CD14-positive monocyte (primary cell): ENCODE data around the gene NR2C2. TPM values are rescaled to one million over a fixed set of nuclear protein-coding genes. Genes with fewer than 3 reads are reported as not detected.
"Not testable (repeated sequence)": the region's sequence is repeated elsewhere in the genome, so short reads cannot be mapped to it uniquely, and the experiment has no call there.

Experiments used
- DNase-seq, 3 donors: peaks; one replicate each; pipeline ENCODE4 v3.0.0-alpha.2; 2011 to 2022
- H2AFZ ChIP-seq: 2 replicates; pipeline ENCODE4 v1.6.0; 2012; ENCODE audit warnings: mild to moderate bottlenecking, low read depth, low read length, inconsistent platforms; ENCODE audit not compliant: insufficient read depth, poor library complexity, severe bottlenecking
- H3K27ac ChIP-seq, 2 donors: 1 replicate in 1 of 2; 2 replicates in 1 of 2; pipeline ENCODE4 v1.5.1; 2012 to 2013; ENCODE audit warnings: low read length in 2 of 2, control low read depth in 1 of 2, inconsistent platforms in 1 of 2, low read depth in 1 of 2, mild to moderate bottlenecking in 1 of 2
- H3K27me3 ChIP-seq, 2 donors: one replicate each; pipeline versions ENCODE4 v1.6.0 to v1.6.1; 2011 to 2013; ENCODE audit warnings: low read length in 2 of 2; ENCODE audit not compliant: control insufficient read depth in 2 of 2, insufficient read depth in 2 of 2
- H3K36me3 ChIP-seq, 2 donors: replicated peaks in 1 of 2; 1 replicate in 1 of 2; 2 replicates in 1 of 2; pipeline versions ENCODE4 v1.5.1 to v1.6.1; 2012 to 2013; ENCODE audit warnings: low read length in 2 of 2, control low read depth in 1 of 2, inconsistent platforms in 1 of 2, mild to moderate bottlenecking in 1 of 2; ENCODE audit not compliant: insufficient read depth in 2 of 2, control insufficient read depth in 1 of 2
- H3K4me1 ChIP-seq, 2 donors: 1 replicate in 1 of 2; 2 replicates in 1 of 2; pipeline versions ENCODE4 v1.5.1 to v1.6.1; 2012 to 2013; ENCODE audit warnings: low read length in 2 of 2, control low read depth in 1 of 2, inconsistent platforms in 1 of 2, mild to moderate bottlenecking in 1 of 2, moderate library complexity in 1 of 2; ENCODE audit not compliant: insufficient read depth in 2 of 2, control insufficient read depth in 1 of 2
- H3K4me2 ChIP-seq: replicated peaks from 2 replicates; pipeline ENCODE3; 2012; ENCODE audit warnings: low read length, moderate library complexity, mild to moderate bottlenecking; ENCODE audit not compliant: poor library complexity, severe bottlenecking; ENCODE audit errors: extremely low read depth
- H3K4me3 ChIP-seq, 3 experiments: fragments of 200-600 bp in 1 of 3; sonication (generic) in 1 of 3; replicated peaks in 1 of 3; 1 replicate in 2 of 3; 2 replicates in 1 of 3; pipeline ENCODE4 v1.5.1; 2011 to 2013; ENCODE audit warnings: low read length in 3 of 3, mild to moderate bottlenecking in 3 of 3, control low read depth in 2 of 3, low read depth in 2 of 3, inconsistent platforms in 1 of 3, moderate library complexity in 1 of 3
- H3K79me2 ChIP-seq: 2 replicates; pipeline ENCODE4 v1.6.0; 2012; ENCODE audit warnings: mild to moderate bottlenecking, control low read depth, inconsistent platforms, low read length, moderate library complexity; ENCODE audit not compliant: insufficient read depth
- H3K9ac ChIP-seq: 2 replicates; pipeline ENCODE4 v1.6.0; 2017; ENCODE audit warnings: low read length, mild to moderate bottlenecking; ENCODE audit not compliant: insufficient read depth, poor library complexity, severe bottlenecking
- H3K9me3 ChIP-seq, 2 donors: replicated peaks in 1 of 2; 1 replicate in 1 of 2; 2 replicates in 1 of 2; pipeline versions ENCODE4 v1.5.1 to v1.6.1; 2012 to 2013; ENCODE audit warnings: low read length in 2 of 2, control low read depth in 1 of 2; ENCODE audit not compliant: control insufficient read depth in 1 of 2, insufficient read depth in 1 of 2
- H4K20me1 ChIP-seq: 2 replicates; pipeline ENCODE4 v1.6.0; 2012; ENCODE audit warnings: mild to moderate bottlenecking, low read length, control low read depth, moderate library complexity; ENCODE audit not compliant: insufficient read depth
- H3K27ac Mint-ChIP-seq, 7 donors: one replicate each; pipeline ENCODE4 v1.8.0; 2020; ENCODE audit warnings: mild to moderate bottlenecking in 7 of 7, mixed read lengths in 7 of 7, moderate library complexity in 6 of 7, inconsistent platforms in 2 of 7
- H3K27me3 Mint-ChIP-seq, 3 donors: one replicate each; pipeline ENCODE4 v1.8.0; 2021 to 2022; ENCODE audit warnings: low read depth in 3 of 3, mild to moderate bottlenecking in 3 of 3, mixed read lengths in 3 of 3, moderate library complexity in 3 of 3, inconsistent platforms in 1 of 3
- H3K36me3 Mint-ChIP-seq, 2 donors: one replicate each; pipeline ENCODE4 v1.8.0; 2020; ENCODE audit warnings: mixed read lengths in 2 of 2, inconsistent platforms in 1 of 2, mild to moderate bottlenecking in 1 of 2
- H3K4me1 Mint-ChIP-seq: one replicate; pipeline ENCODE4 v1.8.0; 2020; ENCODE audit warnings: mild to moderate bottlenecking, mixed read lengths
- H3K4me3 Mint-ChIP-seq, 2 donors: one replicate each; pipeline ENCODE4 v1.8.0; 2020; ENCODE audit warnings: mild to moderate bottlenecking in 2 of 2, mixed read lengths in 2 of 2, moderate library complexity in 1 of 2
- H3K9me3 Mint-ChIP-seq, 7 donors: one replicate each; pipeline ENCODE4 v1.8.0; 2020 to 2022; ENCODE audit warnings: mixed read lengths in 7 of 7, mild to moderate bottlenecking in 6 of 7, moderate library complexity in 6 of 7, inconsistent platforms in 2 of 7
- CTCF ChIP-seq: fragments of 200-600 bp; IDR thresholded peaks from one replicate; pipeline ENCODE4 v1.8.0; 2022; ENCODE audit warnings: antibody characterized with exemption, mild to moderate bottlenecking
- WGBS: methylation state at CpG from one replicate; pipeline ENCODE4 v1.1.5; 2013; ENCODE audit warnings: missing lambda C conversion rate; ENCODE audit not compliant: insufficient coverage; 5-methylcytosine and 5-hydroxymethylcytosine counted together
- intact Hi-C, 2 donors: fragments of 100-400 bp; cut with micrococcal nuclease; formaldehyde crosslinking; loops; one replicate each; pipeline versions ENCODE4 v1.15.0 to v1.15.1; 2023
- polyA plus RNA-seq, 3 donors: library from polyadenylated mRNA; depleted of rRNA in 1 of 3; unstranded in 2 of 3; stranded (reverse) in 1 of 3; fragments of 300-500 nt in 2 of 3; fragments of >200 nt in 1 of 3; fragmentation: Illumina TruSeq in 2 of 3; gene quantifications; 1 replicate in 2 of 3; 2 replicates in 1 of 3; pipeline ENCODE4 v1.2.3, GENCODE V29; 2012 to 2021

NR2C2 gene
- polyA plus RNA-seq, 3 donors: 3.4 to 24.9 (median 3.8) TPM

GRCh38 chr3:14902719-14903118 lies 44.7 kb upstream of the NR2C2 start:
- no peak overlapping the region for H3K27ac Mint-ChIP-seq
- no peaks in the 10 kb centered on the region for H4K20me1 ChIP-seq
- intact Hi-C loops: no loop called here
- H3K4me2 ChIP-seq: no peak overlapping the region
- no peak overlapping the region for H2AFZ ChIP-seq
- no peaks in the 10 kb centered on the region for H3K36me3 Mint-ChIP-seq
- no peak overlapping the region for H3K4me3 ChIP-seq
- H3K79me2 ChIP-seq: no peaks in the 10 kb centered on the region
- no peak overlapping the region for H3K27ac ChIP-seq
- peaks cover 0 to 2% (median 2%) of the 10 kb centered on the region in 3 donors for H3K27me3 Mint-ChIP-seq
- H3K9me3 Mint-ChIP-seq: peaks cover 3 to 17% (median 11%) of the 10 kb centered on the region in 7 donors
- H3K36me3 ChIP-seq: no peaks in the 10 kb centered on the region
- H3K9me3 ChIP-seq: peaks cover 0 to 14% of the 10 kb centered on the region in 2 donors
- H3K4me1 Mint-ChIP-seq: peaks cover 5% of the 10 kb centered on the region
- DNase-seq: no peak
- no peaks in the 10 kb centered on the region for H3K4me1 ChIP-seq
- WGBS: 100% methylated on average over 3 of the region's 7 CpGs
- TF ChIP-seq CTCF: no peak
- no peaks in the 10 kb centered on the region for H3K27me3 ChIP-seq
- H3K9ac ChIP-seq: no peak overlapping the region
- H3K4me3 Mint-ChIP-seq: no peak overlapping the region

GRCh38 chr3:14903501-14903900 lies 43.9 kb upstream of the NR2C2 start:
- H3K36me3 ChIP-seq, H3K27ac ChIP-seq, H3K4me1 Mint-ChIP-seq, H3K27ac Mint-ChIP-seq, H3K4me1 ChIP-seq, H3K79me2 ChIP-seq, H3K9ac ChIP-seq, H3K36me3 Mint-ChIP-seq, H3K4me3 Mint-ChIP-seq, DNase-seq, H2AFZ ChIP-seq, H3K27me3 Mint-ChIP-seq, H3K27me3 ChIP-seq, H3K4me2 ChIP-seq, intact Hi-C loops, H4K20me1 ChIP-seq, H3K4me3 ChIP-seq: not testable (repeated sequence)
- H3K9me3 ChIP-seq: peaks cover 0 to 14% of the 10 kb centered on the region in 2 donors
- peaks cover 3 to 17% (median 11%) of the 10 kb centered on the region in 7 donors for H3K9me3 Mint-ChIP-seq
- no CpG with 5 or more reads among the region's 3 CpGs for WGBS
